HEK293 (cell line): Measurements from ENCODE around the gene CRABP2.

Experiments
- GLIS2 ChIP-seq: fragments of 450-650 bp; formaldehyde crosslinking; IDR thresholded peaks from 2 replicates; pipeline ENCODE4 v1.5.1; 2016; ENCODE audit warnings: missing biosample characterization, missing genetic modification characterization
- HOXC10 ChIP-seq: sonication (generic); formaldehyde crosslinking; IDR thresholded peaks from 2 replicates; pipeline ENCODE4 v1.8.1; 2023; ENCODE audit warnings: mild to moderate bottlenecking, missing genetic modification reagents
- IKZF3 ChIP-seq: fragments of 450-650 bp; IDR thresholded peaks from 2 replicates; pipeline ENCODE4 v1.5.0; 2018; ENCODE audit warnings: missing biosample characterization, mild to moderate bottlenecking, missing genetic modification characterization, moderate library complexity
- MZF1 ChIP-seq: fragments of 450-650 bp; formaldehyde crosslinking; IDR thresholded peaks from 2 replicates; pipeline ENCODE4 v1.5.1; 2017; ENCODE audit warnings: missing biosample characterization, missing genetic modification characterization, borderline replicate concordance
- PATZ1 ChIP-seq: fragments of 450-650 bp; formaldehyde crosslinking; IDR thresholded peaks from 2 replicates; pipeline ENCODE4 v1.5.1; 2016; ENCODE audit warnings: missing biosample characterization, missing genetic modification characterization
- PRDM10 ChIP-seq: fragments of 450-650 bp; formaldehyde crosslinking; IDR thresholded peaks from 2 replicates; pipeline ENCODE4 v1.5.1; 2016; ENCODE audit warnings: missing biosample characterization, missing genetic modification characterization
- RBAK ChIP-seq: fragments of 450-650 bp; formaldehyde crosslinking; IDR thresholded peaks from 2 replicates; pipeline ENCODE4 v1.5.1; 2016; ENCODE audit warnings: missing biosample characterization, missing genetic modification characterization
- YY1 ChIP-seq: fragments of 450-650 bp; formaldehyde crosslinking; IDR thresholded peaks from 2 replicates; pipeline ENCODE4 v1.5.1; 2018; ENCODE audit warnings: missing biosample characterization, missing genetic modification characterization
- ZBTB48 ChIP-seq: fragments of 450-650 bp; formaldehyde crosslinking; IDR thresholded peaks from 2 replicates; pipeline ENCODE4 v1.5.1; 2016; ENCODE audit warnings: missing biosample characterization, missing genetic modification characterization
- ZBTB49 ChIP-seq: fragments of 450-650 bp; formaldehyde crosslinking; IDR thresholded peaks from 2 replicates; pipeline ENCODE4 v1.5.1; 2016; ENCODE audit warnings: missing biosample characterization, missing genetic modification characterization, low read depth
- ZBTB6 ChIP-seq: fragments of 450-650 bp; formaldehyde crosslinking; IDR thresholded peaks from 2 replicates; pipeline ENCODE4 v1.5.1; 2017; ENCODE audit warnings: missing biosample characterization, missing genetic modification characterization
- ZNF184 ChIP-seq: fragments of 450-650 bp; IDR thresholded peaks from 2 replicates; pipeline ENCODE4 v1.5.1; 2018; ENCODE audit warnings: missing biosample characterization, mild to moderate bottlenecking, missing genetic modification characterization
- ZNF626 ChIP-seq: fragments of 450-650 bp; sonication (Bioruptor Pico); formaldehyde crosslinking; IDR thresholded peaks from 2 replicates; pipeline ENCODE4 v1.5.1; 2018; ENCODE audit warnings: missing biosample characterization, missing genetic modification characterization, inconsistent platforms
- ZNF76 ChIP-seq: fragments of 450-650 bp; formaldehyde crosslinking; IDR thresholded peaks from 2 replicates; pipeline ENCODE4; 2016; ENCODE audit warnings: low read depth, missing biosample characterization, missing genetic modification characterization, borderline replicate concordance
- ZNF843 ChIP-seq: fragments of 450-650 bp; formaldehyde crosslinking; IDR thresholded peaks from 2 replicates; pipeline ENCODE4 v1.5.1; 2016; ENCODE audit warnings: missing biosample characterization, missing genetic modification characterization
- TF ChIP-seq, protein P1 (sequence below): fragments of 450-650 bp; formaldehyde crosslinking; IDR thresholded peaks from 2 replicates; pipeline ENCODE4 v1.5.1; 2016; ENCODE audit warnings: missing biosample characterization, missing genetic modification characterization
- TF ChIP-seq, protein P2 (sequence below): fragments of 450-650 bp; formaldehyde crosslinking; IDR thresholded peaks from 2 replicates; pipeline ENCODE4 v1.5.1; 2016; ENCODE audit warnings: missing biosample characterization, missing genetic modification characterization

Gene CRABP2

DNA sequence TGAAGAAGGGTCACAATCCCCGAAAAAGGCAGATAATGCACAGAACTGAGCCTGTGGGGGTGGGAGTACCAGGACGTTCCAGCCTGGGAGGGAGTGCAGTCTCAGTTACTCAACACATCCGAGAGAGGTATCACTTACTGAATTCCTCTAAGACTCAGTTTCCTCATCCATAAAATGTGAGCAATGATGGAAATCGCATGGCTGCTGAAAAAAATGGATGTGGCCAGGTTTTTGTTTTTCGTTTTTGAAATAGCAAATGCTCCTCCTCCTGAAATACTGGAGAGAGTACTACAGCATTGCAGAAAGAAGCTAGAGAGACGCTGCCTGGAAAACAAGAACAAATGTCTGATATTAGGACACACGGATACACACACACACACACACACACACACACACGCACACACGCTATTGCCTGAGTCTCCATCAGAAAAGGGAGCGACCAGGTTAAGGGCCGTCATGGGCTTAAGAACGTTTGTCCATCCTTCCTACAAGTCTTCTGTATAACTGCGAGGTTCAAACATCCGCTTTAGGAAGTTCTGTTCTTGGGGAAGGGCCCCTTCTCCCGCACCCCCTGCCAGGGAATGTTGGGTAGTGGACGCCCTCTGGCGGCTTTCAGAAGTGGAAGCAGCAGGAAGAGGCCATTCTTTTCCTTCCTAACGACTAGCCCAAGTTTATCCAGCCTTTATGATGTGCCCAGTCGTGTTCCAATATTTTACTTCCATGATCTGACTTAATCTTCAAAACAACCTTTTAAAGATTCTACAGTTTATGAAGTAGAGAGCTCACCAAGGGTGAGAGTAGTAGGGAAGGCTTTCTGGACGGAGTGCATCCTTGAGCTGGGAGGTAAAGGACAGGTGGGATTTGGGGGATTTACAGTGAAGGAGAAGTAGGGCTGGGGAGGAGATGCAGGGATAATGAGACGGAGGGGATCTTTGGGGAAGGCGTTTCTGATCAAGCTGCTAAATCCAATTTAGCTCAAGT, 27.5 kb downstream of the CRABP2 start (continued):
- no peak for TF ChIP-seq ZBTB6 (tag by site-specific recombination)
- TF ChIP-seq YY1: 0 out of 2 replicates have a peak, but pooled peaks have one; percentile 29
- TF ChIP-seq, protein P1, sequence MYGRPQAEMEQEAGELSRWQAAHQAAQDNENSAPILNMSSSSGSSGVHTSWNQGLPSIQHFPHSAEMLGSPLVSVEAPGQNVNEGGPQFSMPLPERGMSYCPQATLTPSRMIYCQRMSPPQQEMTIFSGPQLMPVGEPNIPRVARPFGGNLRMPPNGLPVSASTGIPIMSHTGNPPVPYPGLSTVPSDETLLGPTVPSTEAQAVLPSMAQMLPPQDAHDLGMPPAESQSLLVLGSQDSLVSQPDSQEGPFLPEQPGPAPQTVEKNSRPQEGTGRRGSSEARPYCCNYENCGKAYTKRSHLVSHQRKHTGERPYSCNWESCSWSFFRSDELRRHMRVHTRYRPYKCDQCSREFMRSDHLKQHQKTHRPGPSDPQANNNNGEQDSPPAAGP (tag by site-specific recombination): no peak
- TF ChIP-seq ZNF626 (tag by site-specific recombination): no peak
- no peak for TF ChIP-seq HOXC10 (CRISPR knock-in tag)
- peak; percentile 84 for TF ChIP-seq IKZF3 (tag by site-specific recombination)
- TF ChIP-seq, protein P2, sequence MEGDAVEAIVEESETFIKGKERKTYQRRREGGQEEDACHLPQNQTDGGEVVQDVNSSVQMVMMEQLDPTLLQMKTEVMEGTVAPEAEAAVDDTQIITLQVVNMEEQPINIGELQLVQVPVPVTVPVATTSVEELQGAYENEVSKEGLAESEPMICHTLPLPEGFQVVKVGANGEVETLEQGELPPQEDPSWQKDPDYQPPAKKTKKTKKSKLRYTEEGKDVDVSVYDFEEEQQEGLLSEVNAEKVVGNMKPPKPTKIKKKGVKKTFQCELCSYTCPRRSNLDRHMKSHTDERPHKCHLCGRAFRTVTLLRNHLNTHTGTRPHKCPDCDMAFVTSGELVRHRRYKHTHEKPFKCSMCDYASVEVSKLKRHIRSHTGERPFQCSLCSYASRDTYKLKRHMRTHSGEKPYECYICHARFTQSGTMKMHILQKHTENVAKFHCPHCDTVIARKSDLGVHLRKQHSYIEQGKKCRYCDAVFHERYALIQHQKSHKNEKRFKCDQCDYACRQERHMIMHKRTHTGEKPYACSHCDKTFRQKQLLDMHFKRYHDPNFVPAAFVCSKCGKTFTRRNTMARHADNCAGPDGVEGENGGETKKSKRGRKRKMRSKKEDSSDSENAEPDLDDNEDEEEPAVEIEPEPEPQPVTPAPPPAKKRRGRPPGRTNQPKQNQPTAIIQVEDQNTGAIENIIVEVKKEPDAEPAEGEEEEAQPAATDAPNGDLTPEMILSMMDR (tag by site-specific recombination): peak; percentile 86; the same call in 1 of the 2 replicates
- TF ChIP-seq ZBTB48: peak; percentile 56; the same call in 1 of the 2 replicates
- TF ChIP-seq ZBTB49: no peak
- peak; percentile 93 for TF ChIP-seq PATZ1
- peak; percentile 38; the same call in 1 of the 2 replicates for TF ChIP-seq PRDM10 (tag by site-specific recombination)
- TF ChIP-seq ZNF184 (tag by site-specific recombination): 0 out of 2 replicates have a peak, but pooled peaks have one; percentile 23
- TF ChIP-seq MZF1: no peak
- no peak for TF ChIP-seq RBAK
- peak; percentile 87 for TF ChIP-seq ZNF76 (tag by site-specific recombination)
- peak; percentile 20; the same call in 1 of the 2 replicates for TF ChIP-seq ZNF843 (tag by site-specific recombination)
- peak; percentile 57; the same call in 1 of the 2 replicates for TF ChIP-seq GLIS2 (tag by site-specific recombination)
- TF ChIP-seq, all 188 proteins: peak for 26
